Activated B cell treated with CpG ODN at 0.5 μM for 24 hours (primary cell): ENCODE results near the gene BBS1. TPM values are rescaled to one million over a fixed set of nuclear protein-coding genes. Genes with fewer than 3 reads are reported as not detected.

ENCODE experiments used
- ATAC-seq: fragments of 200-7000 bp; cut with Tn5 transposase; one replicate; pipeline ENCODE4 v1.10.0; 2021; ENCODE audit warnings: low read depth, mild to moderate bottlenecking, moderate library complexity
- CTCF ChIA-PET: fragments of 350-600 bp; sonication (Branson Sonifier 250); formaldehyde crosslinking; loops from one replicate; lab custom pipeline; 2021; ENCODE audit warnings: antibody characterized with exemption; lab: Charles Lee
- POLR2A ChIA-PET: fragments of 350-600 bp; sonication (Branson Sonifier 250); formaldehyde crosslinking; loops from one replicate; lab custom pipeline; 2021; ENCODE audit warnings: antibody characterized with exemption; lab: Charles Lee
- DNase-seq: peaks from one replicate; pipeline ENCODE4 v3.0.0; 2022
- H3K27ac Mint-ChIP-seq: one replicate; pipeline ENCODE4 v1.8.0; 2020; ENCODE audit warnings: mixed read lengths
- H3K27me3 Mint-ChIP-seq: one replicate; pipeline ENCODE4 v1.8.0; 2021; ENCODE audit warnings: mixed read lengths
- H3K36me3 Mint-ChIP-seq: one replicate; pipeline ENCODE4 v1.8.0; 2021; ENCODE audit warnings: low read depth, mixed read lengths
- H3K4me1 Mint-ChIP-seq: one replicate; pipeline ENCODE4 v1.8.0; 2021; ENCODE audit warnings: mixed read lengths
- H3K4me3 Mint-ChIP-seq: one replicate; pipeline ENCODE4 v1.8.0; 2020; ENCODE audit warnings: mild to moderate bottlenecking, mixed read lengths
- H3K9me3 Mint-ChIP-seq: one replicate; pipeline ENCODE4 v1.8.0; 2020; ENCODE audit warnings: mixed read lengths
- CTCF ChIP-seq: fragments of 200-600 bp; IDR thresholded peaks from one replicate; pipeline ENCODE4 v1.8.0; 2022; ENCODE audit warnings: antibody characterized with exemption, mild to moderate bottlenecking
- intact Hi-C: fragments of 100-400 bp; cut with micrococcal nuclease; formaldehyde crosslinking; loops from one replicate; pipeline ENCODE4 v1.15.1; 2024
- total RNA-seq: library from RNA; stranded (reverse); gene quantifications from 2 replicates; pipeline ENCODE4 v1.2.3, GENCODE V29; 2022

The BBS1 gene
- total RNA-seq, 1 donor from 2014 or later = 38.8 TPM

GRCh38 chr11:66476841-66477251 lies 33.6 kb upstream of the BBS1 start:
- intact Hi-C loops = no loop called here
- no peak for TF ChIP-seq CTCF
- ATAC-seq (no peak), DNase-seq (no peak)
- ChIA-PET POLR2A (interaction anchor here (1.2 to 1.3 kb wide), 2 partner anchors 10 to 38 kb away, joined by 3 read pairs; partner anchors contain the start of genes MRPL11 and PELI3), CTCF (interaction anchor here (0.5 to 3.8 kb wide), 2 partner anchors 10 to 101 kb away, joined by 3 to 19 read pairs; partner anchors contain the start of gene PELI3)
- Mint-ChIP-seq H3K4me1 (peaks cover 20% of the 10 kb centered on the region), H3K36me3 (peaks cover 14% of the 10 kb centered on the region), H3K4me3 (no peak overlapping the region), H3K27me3 (no peaks in the 10 kb centered on the region), H3K27ac (no peak overlapping the region), H3K9me3 (no peaks in the 10 kb centered on the region)

- TF ChIP-seq CTCF = no peak
- H3K4me3 Mint-ChIP-seq = no peak overlapping the region
- H3K9me3 Mint-ChIP-seq = no peaks in the 10 kb centered on the region
- no peaks in the 10 kb centered on the region for H3K27me3 Mint-ChIP-seq
- CTCF ChIA-PET = interaction anchor here (0.5 to 3.8 kb wide), 8 partner anchors 11 to 201 kb away, joined by 3 to 27 read pairs (median 12); partner anchors contain the start of genes MRPL11, PELI3 and RBM4B
- POLR2A ChIA-PET = interaction anchor here (1.2 to 1.3 kb wide), 2 partner anchors 11 to 39 kb away, joined by 3 read pairs; partner anchors contain the start of genes MRPL11 and PELI3
- no peak overlapping the region for H3K27ac Mint-ChIP-seq
- intact Hi-C loops = no loop called here
- H3K4me1 Mint-ChIP-seq = peaks cover 21% of the 10 kb centered on the region
- no peak for DNase-seq
- no peak for ATAC-seq
- peaks cover 17% of the 10 kb centered on the region for H3K36me3 Mint-ChIP-seq
These were observed 32.9 kb upstream of the BBS1 start for GRCh38 chr11:66477263-66478201.

- Mint-ChIP-seq H3K4me1 (peaks cover 22% of the 10 kb centered on the region), H3K36me3 (peaks cover 22% of the 10 kb centered on the region), H3K4me3 (peak overlapping the region; percentile 90), H3K27me3 (no peaks in the 10 kb centered on the region), H3K27ac (peak overlapping the region; percentile 69), H3K9me3 (no peaks in the 10 kb centered on the region)
- peak; percentile 59 for TF ChIP-seq CTCF
- ChIA-PET POLR2A (interaction anchor here (0.6 to 2.4 kb wide), 8 partner anchors 10 to 199 kb away, joined by 3 to 63 read pairs (median 10); partner anchors contain the start of genes MRPL11, NPAS4, PELI3 and RBM4B), CTCF (interaction anchor here (1.0 to 3.8 kb wide), 12 partner anchors 10 to 199 kb away, joined by 3 to 27 read pairs (median 6); partner anchors contain the start of genes MRPL11, PELI3 and RBM4B)
- intact Hi-C loops = loop anchor here (1.0 kb wide), 2 partner anchors 49 to 71 kb away; no protein-coding TSS in a partner anchor
- DNase-seq = peak; percentile 27
- ATAC-seq = no peak
These were observed 31.6 kb upstream of the BBS1 start for GRCh38 chr11:66478729-66479393.

GRCh38 chr11:66479394-66480116 lies 30.9 kb upstream of the BBS1 start:
- TF ChIP-seq CTCF = no peak
- CTCF ChIA-PET = interaction anchor here (0.9 to 3.8 kb wide), 17 partner anchors 10 to 199 kb away, joined by 3 to 27 read pairs (median 6); partner anchors contain the start of genes BBS1, MRPL11, PELI3 and RBM4
- H3K4me3 Mint-ChIP-seq = peak overlapping the region; percentile 90
- intact Hi-C loops = loop anchor here (1.0 kb wide), 8 partner anchors 13 to 199 kb away; partner anchors contain the start of genes ACTN3, BBS1, PELI3 and ZDHHC24
- no peaks in the 10 kb centered on the region for H3K27me3 Mint-ChIP-seq
- peak overlapping the region; percentile 70 for H3K27ac Mint-ChIP-seq
- peaks cover 18% of the 10 kb centered on the region for H3K36me3 Mint-ChIP-seq
- H3K9me3 Mint-ChIP-seq = no peaks in the 10 kb centered on the region
- ATAC-seq (no peak), DNase-seq (no peak)
- POLR2A ChIA-PET = interaction anchor here (0.5 to 2.4 kb wide), 28 partner anchors 10 to 1345 kb away, joined by 3 to 63 read pairs (median 5); partner anchors contain the start of genes ACTN3, BBS1, MRPL11 and NPAS4
- H3K4me1 Mint-ChIP-seq = peaks cover 22% of the 10 kb centered on the region
